CD4-positive, alpha-beta T cell (primary cell): ENCODE results near the gene PMS1. TPM values are rescaled to one million over a fixed set of nuclear protein-coding genes. Genes with fewer than 3 reads are reported as not detected.

Experiments used
- ATAC-seq: fragments of 200-7000 bp; cut with Tn5 transposase; one replicate; pipeline ENCODE4 v1.10.0; 2022; ENCODE audit warnings: mild to moderate bottlenecking; ENCODE audit not compliant: poor library complexity
- CTCF ChIA-PET: fragments of 350-600 bp; sonication (Branson Sonifier 250); formaldehyde crosslinking; loops from one replicate; lab custom pipeline; 2021; ENCODE audit warnings: antibody characterized with exemption, inconsistent platforms; lab: Charles Lee
- POLR2A ChIA-PET: fragments of 350-600 bp; sonication (Branson Sonifier 250); formaldehyde crosslinking; loops from one replicate; lab custom pipeline; 2021; ENCODE audit warnings: antibody characterized with exemption, inconsistent platforms; lab: Charles Lee
- DNase-seq, 14 experiments: peaks; one replicate each; pipeline ENCODE4 v3.0.0-alpha.2; 2013 to 2020; ENCODE audit warnings: mixed read lengths in 2 of 14
- H3K27ac ChIP-seq, 2 donors: one replicate each; pipeline versions ENCODE4 v1.5.1 to v1.7.0; 2013; ENCODE audit warnings: low read length in 2 of 2, low read depth in 1 of 2, mild to moderate bottlenecking in 1 of 2
- H3K27me3 ChIP-seq, 2 experiments: 1 replicate in 1 of 2; 2 replicates in 1 of 2; pipeline versions ENCODE4 v1.6.1 to v1.7.0; 2013; ENCODE audit warnings: low read length in 2 of 2, control low read depth in 1 of 2, mild to moderate bottlenecking in 1 of 2, moderate library complexity in 1 of 2; ENCODE audit not compliant: insufficient read depth in 2 of 2, control insufficient read depth in 1 of 2
- H3K36me3 ChIP-seq: one replicate; pipeline ENCODE4 v1.6.1; 2013; ENCODE audit warnings: low read length, control low read depth; ENCODE audit not compliant: insufficient read depth
- H3K4me1 ChIP-seq: one replicate; pipeline ENCODE4 v1.6.1; 2013; ENCODE audit warnings: low read length, control low read depth; ENCODE audit not compliant: insufficient read depth
- H3K4me3 ChIP-seq: one replicate; pipeline ENCODE4 v1.5.1; 2013; ENCODE audit warnings: mild to moderate bottlenecking, low read length, moderate library complexity
- H3K9me3 ChIP-seq, 2 experiments: 1 replicate in 1 of 2; 2 replicates in 1 of 2; pipeline versions ENCODE4 v1.6.1 to v1.7.0; 2013; ENCODE audit warnings: low read length in 2 of 2, mild to moderate bottlenecking in 2 of 2, control low read depth in 1 of 2, moderate library complexity in 1 of 2; ENCODE audit not compliant: control insufficient read depth in 1 of 2, insufficient read depth in 1 of 2
- H3K27ac Mint-ChIP-seq: one replicate; pipeline ENCODE4 v1.8.0; 2020; ENCODE audit warnings: mixed read lengths
- H3K27me3 Mint-ChIP-seq: one replicate; pipeline ENCODE4 v1.8.0; 2021; ENCODE audit warnings: mixed read lengths
- H3K36me3 Mint-ChIP-seq: one replicate; pipeline ENCODE4 v1.8.0; 2021; ENCODE audit warnings: low read depth, mixed read lengths
- H3K4me1 Mint-ChIP-seq: one replicate; pipeline ENCODE4 v1.8.0; 2021; ENCODE audit warnings: low read depth, mixed read lengths
- H3K4me3 Mint-ChIP-seq: one replicate; pipeline ENCODE4 v1.8.0; 2020; ENCODE audit warnings: mild to moderate bottlenecking, mixed read lengths
- H3K9me3 Mint-ChIP-seq: one replicate; pipeline ENCODE4 v1.8.0; 2020; ENCODE audit warnings: mixed read lengths
- intact Hi-C, 2 experiments: fragments of 100-400 bp; cut with DNase I in 1 of 2; cut with micrococcal nuclease in 1 of 2; formaldehyde crosslinking; loops; one replicate each; pipeline versions ENCODE4 v1.15.1 to v1.9.0; 2023 to 2025; cut with DNase I, micrococcal nuclease
- total RNA-seq, 174 experiments: library from RNA in 2 of 174; stranded (reverse) in 2 of 174; gene quantifications; one replicate each; pipeline ENCODE4 v1.2.3 and lab custom pipeline; 2021 to 2026
- TF ChIP-seq, protein P1 (sequence below): fragments of 200-600 bp; IDR thresholded peaks from one replicate; pipeline ENCODE4 v1.8.0; 2022; ENCODE audit warnings: antibody characterized with exemption, mild to moderate bottlenecking

The PMS1 gene
- total RNA-seq, 2 experiments from 2014 or later: 9.6 to 9.8 TPM

DNA sequence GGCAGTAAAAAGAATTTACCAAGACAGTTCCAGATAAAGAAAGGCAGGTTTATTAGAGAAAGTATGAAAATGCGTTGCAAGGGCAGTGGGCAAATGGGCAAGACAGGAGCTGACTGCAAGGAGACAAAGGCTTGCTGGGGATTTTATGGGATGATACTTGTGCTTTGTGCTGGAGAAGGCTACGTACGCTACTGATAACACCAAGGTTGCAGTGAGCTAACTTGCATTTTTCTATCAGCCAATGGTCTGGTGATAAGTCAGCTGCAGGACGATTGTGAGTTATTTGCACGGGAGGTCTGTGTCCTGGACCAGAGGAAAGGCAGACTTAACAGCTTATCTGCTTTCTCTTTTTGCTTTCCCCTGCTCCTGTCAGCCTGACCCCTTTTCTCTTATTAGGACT lies 116.5 kb downstream of the PMS1 start:
- H3K4me3 Mint-ChIP-seq: no peak overlapping the region
- no peak for ATAC-seq
- intact Hi-C loops: no loop called here
- Histone ChIP-seq H3K27ac (no peak overlapping the region), H3K9me3 (no peaks in the 10 kb centered on the region), H3K4me1 (no peaks in the 10 kb centered on the region), H3K27me3 (peaks cover 0 to under 1% of the 10 kb centered on the region in 2 experiments), H3K4me3 (no peak overlapping the region), H3K36me3 (no peaks in the 10 kb centered on the region)
- no peaks in the 10 kb centered on the region for H3K36me3 Mint-ChIP-seq
- TF ChIP-seq, protein P1, sequence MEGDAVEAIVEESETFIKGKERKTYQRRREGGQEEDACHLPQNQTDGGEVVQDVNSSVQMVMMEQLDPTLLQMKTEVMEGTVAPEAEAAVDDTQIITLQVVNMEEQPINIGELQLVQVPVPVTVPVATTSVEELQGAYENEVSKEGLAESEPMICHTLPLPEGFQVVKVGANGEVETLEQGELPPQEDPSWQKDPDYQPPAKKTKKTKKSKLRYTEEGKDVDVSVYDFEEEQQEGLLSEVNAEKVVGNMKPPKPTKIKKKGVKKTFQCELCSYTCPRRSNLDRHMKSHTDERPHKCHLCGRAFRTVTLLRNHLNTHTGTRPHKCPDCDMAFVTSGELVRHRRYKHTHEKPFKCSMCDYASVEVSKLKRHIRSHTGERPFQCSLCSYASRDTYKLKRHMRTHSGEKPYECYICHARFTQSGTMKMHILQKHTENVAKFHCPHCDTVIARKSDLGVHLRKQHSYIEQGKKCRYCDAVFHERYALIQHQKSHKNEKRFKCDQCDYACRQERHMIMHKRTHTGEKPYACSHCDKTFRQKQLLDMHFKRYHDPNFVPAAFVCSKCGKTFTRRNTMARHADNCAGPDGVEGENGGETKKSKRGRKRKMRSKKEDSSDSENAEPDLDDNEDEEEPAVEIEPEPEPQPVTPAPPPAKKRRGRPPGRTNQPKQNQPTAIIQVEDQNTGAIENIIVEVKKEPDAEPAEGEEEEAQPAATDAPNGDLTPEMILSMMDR: no peak
- no peaks in the 10 kb centered on the region for H3K9me3 Mint-ChIP-seq
- no peak for DNase-seq
- H3K27ac Mint-ChIP-seq: no peak overlapping the region
- ChIA-PET CTCF (no interaction called here), POLR2A (no interaction called here)
- no peaks in the 10 kb centered on the region for H3K27me3 Mint-ChIP-seq
- H3K4me1 Mint-ChIP-seq: no peaks in the 10 kb centered on the region

DNA sequence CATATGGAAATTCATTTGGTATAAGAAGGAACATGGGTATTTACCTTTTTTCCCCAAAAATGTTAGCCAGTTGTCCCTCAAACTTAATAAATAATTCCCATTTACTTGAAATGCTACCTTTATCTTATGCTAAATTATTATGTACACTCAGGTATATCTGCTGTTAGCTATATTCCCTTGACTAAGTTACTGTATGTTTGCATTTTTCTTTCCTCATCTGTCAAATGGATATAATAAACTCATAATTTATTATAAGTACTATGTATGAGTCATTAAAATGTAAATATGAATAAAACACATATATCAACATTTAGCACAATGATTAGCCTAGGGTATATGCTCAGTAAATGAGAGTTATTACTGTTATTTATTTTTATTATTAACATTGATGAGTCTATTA lies 117.4 kb downstream of the PMS1 start:
- DNase-seq (no peak), ATAC-seq (no peak)
- Histone ChIP-seq H3K9me3 (no peaks in the 10 kb centered on the region), H3K27ac (no peak overlapping the region), H3K4me3 (no peak overlapping the region), H3K27me3 (no peaks in the 10 kb centered on the region), H3K36me3 (no peaks in the 10 kb centered on the region), H3K4me1 (no peaks in the 10 kb centered on the region)
- Mint-ChIP-seq H3K9me3 (no peaks in the 10 kb centered on the region), H3K4me1 (no peaks in the 10 kb centered on the region), H3K27me3 (no peaks in the 10 kb centered on the region), H3K27ac (no peak overlapping the region), H3K36me3 (no peaks in the 10 kb centered on the region), H3K4me3 (no peak overlapping the region)
- ChIA-PET POLR2A (no interaction called here), CTCF (no interaction called here)
- intact Hi-C loops: no loop called here
- TF ChIP-seq, protein P1: no peak

DNA sequence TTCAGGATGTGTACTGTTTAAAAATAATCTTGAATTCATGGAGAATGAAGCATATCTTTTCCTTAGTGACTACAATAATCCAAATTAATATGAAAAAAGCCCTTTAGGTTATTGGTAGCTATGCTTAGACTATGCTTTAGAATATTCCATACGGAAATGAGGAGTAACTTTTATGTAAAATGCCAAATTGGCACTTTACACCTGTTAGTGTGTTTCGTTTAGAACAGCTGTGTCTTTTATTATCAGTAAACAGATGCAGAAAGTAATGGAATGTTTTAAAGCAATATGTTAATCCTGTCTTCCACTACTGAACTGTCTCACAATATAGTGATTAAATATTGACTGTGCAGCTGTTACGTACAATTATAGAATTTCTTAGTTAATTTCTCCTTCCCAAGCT lies 129.6 kb downstream of the PMS1 start:
- TF ChIP-seq, protein P1: no peak
- no peaks in the 10 kb centered on the region for H3K36me3 Mint-ChIP-seq
- H3K9me3 Mint-ChIP-seq: no peaks in the 10 kb centered on the region
- H3K4me3 ChIP-seq: no peak overlapping the region
- H3K27me3 ChIP-seq: peaks cover 0 to 7% of the 10 kb centered on the region in 2 experiments
- H3K4me1 Mint-ChIP-seq: no peaks in the 10 kb centered on the region
- POLR2A ChIA-PET: no interaction called here
- H3K27me3 Mint-ChIP-seq: peaks cover 9% of the 10 kb centered on the region
- DNase-seq (no peak), ATAC-seq (no peak)
- intact Hi-C loops: no loop called here
- H3K4me3 Mint-ChIP-seq: no peak overlapping the region
- CTCF ChIA-PET: no interaction called here
- no peaks in the 10 kb centered on the region for H3K9me3 ChIP-seq
- no peaks in the 10 kb centered on the region for H3K4me1 ChIP-seq
- H3K27ac ChIP-seq: no peak overlapping the region
- H3K27ac Mint-ChIP-seq: no peak overlapping the region
- no peaks in the 10 kb centered on the region for H3K36me3 ChIP-seq
